ENCODE data around the gene STK10. TPM values are rescaled to one million over a fixed set of nuclear protein-coding genes. Genes with fewer than 3 reads are reported as not detected.
A peak's percentile ranks its signal among the peaks of the same experiment; 100 is the strongest.

Gene STK10
- total RNA-seq, 2 donors from 2014 or later: 14.3 to 17.9 TPM

GRCh38 chr5:172187118-172188032 is 649 bp downstream of the STK10 start:
- WGBS, 2 experiments (ENCODE audit: insufficient coverage in 1 of 2, insufficient read length in 1 of 2): 1% methylated on average over 26 to 66 of the region's 66 CpGs
- H3K27ac Mint-ChIP-seq: peak overlapping the region; percentile 72
- peak overlapping the region; percentile 38 for H3K9ac ChIP-seq (ENCODE audit: extremely low read depth, low read length, poor library complexity, severe bottlenecking)

GRCh38 chr5:172186114-172186695 is 1.8 kb downstream of the STK10 start:
- Mint-ChIP-seq H3K4me1 (peaks cover 16% of the 10 kb centered on the region), H3K36me3 (ENCODE audit: low read depth) (peaks cover 2% of the 10 kb centered on the region), H3K4me3 (peak overlapping the region; percentile 79), H3K27ac (no peak overlapping the region), H3K9me3 (no peaks in the 10 kb centered on the region), H3K27me3 (ENCODE audit: insufficient read depth) (peaks cover 17% of the 10 kb centered on the region)
- Histone ChIP-seq H3K4me3 (ENCODE audit: low read length) (peak overlapping the region; percentile 89), H3K27ac (ENCODE audit: low read depth, low read length) (no peak overlapping the region), H3K9ac (ENCODE audit: extremely low read depth, low read length, poor library complexity, severe bottlenecking) (no peak overlapping the region), H3K27me3 (ENCODE audit: control insufficient read depth, insufficient read depth, low read length, poor library complexity, severe bottlenecking) (no peaks in the 10 kb centered on the region), H3K4me1 (ENCODE audit: control insufficient read depth, insufficient read depth, low read length) (peaks cover 7% of the 10 kb centered on the region), H3K9me3 (ENCODE audit: control insufficient read depth, low read length) (no peaks in the 10 kb centered on the region), H3K36me3 (ENCODE audit: control insufficient read depth, insufficient read depth, low read length) (no peaks in the 10 kb centered on the region)
- no peak for DNase-seq
- WGBS, 2 experiments (ENCODE audit: insufficient coverage in 1 of 2, insufficient read length in 1 of 2): 92 to 94% methylated on average over 11 to 13 of the region's 13 CpGs
- TF ChIP-seq CTCF (conservative IDR thresholded peaks at IDR 0.05): no peak

More at GRCh38 chr5:172187118-172188032, 649 bp downstream of the STK10 start:
- peaks cover 17% of the 10 kb centered on the region for H3K27me3 Mint-ChIP-seq (ENCODE audit: insufficient read depth)
- TF ChIP-seq CTCF (conservative IDR thresholded peaks at IDR 0.05): no peak
- H3K9me3 ChIP-seq (ENCODE audit: control insufficient read depth, low read length): no peaks in the 10 kb centered on the region
- peak overlapping the region; percentile 79 for H3K4me3 Mint-ChIP-seq
- H3K4me3 ChIP-seq (ENCODE audit: low read length): peak overlapping the region; percentile 89
- no peaks in the 10 kb centered on the region for H3K27me3 ChIP-seq (ENCODE audit: control insufficient read depth, insufficient read depth, low read length, poor library complexity, severe bottlenecking)
- no peaks in the 10 kb centered on the region for H3K9me3 Mint-ChIP-seq
- H3K4me1 Mint-ChIP-seq: peaks cover 16% of the 10 kb centered on the region
- DNase-seq: peak; percentile 86
- H3K4me1 ChIP-seq (ENCODE audit: control insufficient read depth, insufficient read depth, low read length): peaks cover 7% of the 10 kb centered on the region
- no peaks in the 10 kb centered on the region for H3K36me3 ChIP-seq (ENCODE audit: control insufficient read depth, insufficient read depth, low read length)
- H3K27ac ChIP-seq (ENCODE audit: low read depth, low read length): no peak overlapping the region
- H3K36me3 Mint-ChIP-seq (ENCODE audit: low read depth): peaks cover 2% of the 10 kb centered on the region

GRCh38 chr5:172185096-172185461 is 2.9 kb downstream of the STK10 start:
- H3K36me3 Mint-ChIP-seq (ENCODE audit: low read depth): peaks cover 8% of the 10 kb centered on the region
- no peak for DNase-seq
- H3K27ac Mint-ChIP-seq: no peak overlapping the region

More at GRCh38 chr5:172185096-172185461, 2.9 kb downstream of the STK10 start:
- H3K27me3 ChIP-seq (ENCODE audit: control insufficient read depth, insufficient read depth, low read length, poor library complexity, severe bottlenecking): no peaks in the 10 kb centered on the region
- peaks cover 7% of the 10 kb centered on the region for H3K4me1 ChIP-seq (ENCODE audit: control insufficient read depth, insufficient read depth, low read length)
- Mint-ChIP-seq H3K4me3 (no peak overlapping the region), H3K9me3 (no peaks in the 10 kb centered on the region), H3K27me3 (ENCODE audit: insufficient read depth) (peaks cover 15% of the 10 kb centered on the region), H3K4me1 (peaks cover 16% of the 10 kb centered on the region)
- no peaks in the 10 kb centered on the region for H3K36me3 ChIP-seq (ENCODE audit: control insufficient read depth, insufficient read depth, low read length)
- H3K9me3 ChIP-seq (ENCODE audit: control insufficient read depth, low read length): peaks cover 5% of the 10 kb centered on the region
- H3K9ac ChIP-seq (ENCODE audit: extremely low read depth, low read length, poor library complexity, severe bottlenecking): no peak overlapping the region
- WGBS, 2 experiments (ENCODE audit: insufficient coverage in 1 of 2, insufficient read length in 1 of 2): 81 to 87% methylated on average over 10 of the region's 10 CpGs
- H3K4me3 ChIP-seq (ENCODE audit: low read length): no peak overlapping the region
- TF ChIP-seq CTCF (conservative IDR thresholded peaks at IDR 0.05): no peak
- H3K27ac ChIP-seq (ENCODE audit: low read depth, low read length): no peak overlapping the region
